Measurements from ENCODE around the gene TMOD3. TPM values are rescaled to one million over a fixed set of nuclear protein-coding genes. Genes with fewer than 3 reads are reported as not detected.
A peak's percentile ranks its signal among the peaks of the same experiment; 100 is the strongest.

TMOD3 gene
- total RNA-seq, 2 experiments from 2014 or later, result 53.6 to 59.2 TPM

DNA sequence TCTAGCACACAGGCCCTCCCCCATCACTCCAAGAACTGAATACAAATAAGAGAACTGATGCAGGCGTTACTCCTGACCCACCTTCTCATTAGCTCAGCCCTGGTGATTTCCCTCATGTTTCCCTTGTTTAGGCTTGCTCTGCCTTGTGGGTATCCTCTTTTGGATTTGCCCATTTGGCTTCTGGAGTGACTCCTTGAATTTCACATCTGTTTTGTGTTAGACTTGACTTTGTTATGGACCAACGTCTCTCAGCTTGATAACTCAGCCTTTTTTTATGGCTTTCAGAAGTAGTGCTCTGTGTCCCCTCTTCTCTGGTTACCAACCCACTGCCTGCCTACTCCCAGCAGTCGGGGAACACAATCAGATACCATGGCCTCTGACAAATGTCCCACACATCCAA lies 11.3 kb upstream of the TMOD3 start:
- no peak for ATAC-seq
- H3K4me3 Mint-ChIP-seq, result no peak overlapping the region
- intact Hi-C loops (cut with micrococcal nuclease), result no loop called here
- no peak overlapping the region for H3K27ac Mint-ChIP-seq
- POLR2A ChIA-PET, result no interaction called here
- H3K27me3 Mint-ChIP-seq, result no peaks in the 10 kb centered on the region
- H3K36me3 Mint-ChIP-seq (ENCODE audit: low read depth), result peaks cover 20% of the 10 kb centered on the region
- CTCF ChIA-PET, result no interaction called here
- H3K4me1 Mint-ChIP-seq (ENCODE audit: low read depth), result no peaks in the 10 kb centered on the region
- peaks cover 22% of the 10 kb centered on the region for H3K9me3 Mint-ChIP-seq
- no peak for DNase-seq
- TF ChIP-seq, protein P1, sequence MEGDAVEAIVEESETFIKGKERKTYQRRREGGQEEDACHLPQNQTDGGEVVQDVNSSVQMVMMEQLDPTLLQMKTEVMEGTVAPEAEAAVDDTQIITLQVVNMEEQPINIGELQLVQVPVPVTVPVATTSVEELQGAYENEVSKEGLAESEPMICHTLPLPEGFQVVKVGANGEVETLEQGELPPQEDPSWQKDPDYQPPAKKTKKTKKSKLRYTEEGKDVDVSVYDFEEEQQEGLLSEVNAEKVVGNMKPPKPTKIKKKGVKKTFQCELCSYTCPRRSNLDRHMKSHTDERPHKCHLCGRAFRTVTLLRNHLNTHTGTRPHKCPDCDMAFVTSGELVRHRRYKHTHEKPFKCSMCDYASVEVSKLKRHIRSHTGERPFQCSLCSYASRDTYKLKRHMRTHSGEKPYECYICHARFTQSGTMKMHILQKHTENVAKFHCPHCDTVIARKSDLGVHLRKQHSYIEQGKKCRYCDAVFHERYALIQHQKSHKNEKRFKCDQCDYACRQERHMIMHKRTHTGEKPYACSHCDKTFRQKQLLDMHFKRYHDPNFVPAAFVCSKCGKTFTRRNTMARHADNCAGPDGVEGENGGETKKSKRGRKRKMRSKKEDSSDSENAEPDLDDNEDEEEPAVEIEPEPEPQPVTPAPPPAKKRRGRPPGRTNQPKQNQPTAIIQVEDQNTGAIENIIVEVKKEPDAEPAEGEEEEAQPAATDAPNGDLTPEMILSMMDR (IDR thresholded peaks at IDR 0.05), result no peak

DNA sequence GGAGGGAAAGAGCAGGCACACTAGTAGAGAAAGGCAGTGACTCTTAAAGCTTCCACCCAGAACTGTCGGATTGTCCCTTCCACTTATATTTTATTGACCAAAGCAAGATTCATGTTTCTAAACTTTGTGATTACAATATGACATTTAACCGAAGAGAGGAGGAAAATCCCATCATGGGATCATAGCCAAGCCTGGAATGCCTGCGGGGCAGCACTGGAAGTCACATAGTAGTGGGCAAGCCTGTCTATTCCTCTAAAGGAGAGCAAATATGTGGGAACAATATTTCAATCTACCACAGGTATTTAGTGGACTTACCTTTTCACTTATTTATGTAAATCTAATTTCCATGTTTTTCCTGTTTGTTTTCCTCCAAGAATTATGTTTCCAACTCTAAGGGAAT lies 3.8 kb upstream of the TMOD3 start:
- no peak for ATAC-seq
- Mint-ChIP-seq H3K4me3 (no peak overlapping the region), H3K9me3 (peaks cover 11% of the 10 kb centered on the region), H3K27me3 (no peaks in the 10 kb centered on the region), H3K36me3 (ENCODE audit: low read depth) (peaks cover 10% of the 10 kb centered on the region), H3K4me1 (ENCODE audit: low read depth) (peaks cover 4% of the 10 kb centered on the region), H3K27ac (no peak overlapping the region)
- TF ChIP-seq, protein P1 (IDR thresholded peaks at IDR 0.05), result no peak
- ChIA-PET POLR2A (no interaction called here), CTCF (interaction anchor here (1.5 to 2.6 kb wide), 2 partner anchors 17 to 49 kb away, joined by 3 to 17 read pairs; no protein-coding TSS in a partner anchor)
- intact Hi-C loops (cut with micrococcal nuclease), result no loop called here
- no peak for DNase-seq

DNA sequence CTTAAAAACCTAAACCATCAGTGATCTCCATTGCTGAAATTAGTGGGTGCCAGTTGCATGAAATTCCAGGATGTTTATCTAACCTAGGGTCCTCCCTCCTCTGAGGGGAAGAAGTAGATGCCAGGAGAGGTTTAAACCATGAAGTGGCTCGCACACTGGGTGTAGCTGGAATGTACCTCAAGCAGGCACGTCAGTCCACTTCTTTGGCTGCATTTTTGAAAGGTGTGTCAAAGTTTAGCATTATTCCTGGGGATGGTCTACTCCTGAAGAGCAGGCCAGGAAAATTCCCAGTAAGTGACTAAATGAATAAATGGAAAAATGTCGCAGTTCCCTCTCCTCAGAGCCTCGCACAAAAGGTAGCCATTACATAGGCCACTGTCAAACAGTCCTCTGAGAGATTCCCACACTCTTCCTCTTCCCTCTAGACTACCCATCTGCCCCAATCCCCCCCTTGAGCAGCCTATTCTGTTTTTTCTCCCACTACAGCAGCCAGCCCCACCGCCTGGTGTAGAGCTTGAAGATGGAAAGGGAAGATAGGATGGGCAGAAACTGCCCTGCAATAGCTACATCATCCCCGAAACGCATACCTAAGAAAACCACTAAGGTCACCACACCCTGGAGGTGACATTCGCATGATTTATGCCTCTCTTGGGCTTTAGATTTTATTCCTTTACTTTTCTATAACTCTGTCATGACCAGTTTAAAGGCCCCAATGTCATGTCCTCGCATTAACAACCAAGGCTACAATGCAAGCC lies 655 bp upstream of the TMOD3 start:
- intact Hi-C loops (cut with micrococcal nuclease), result no loop called here
- ATAC-seq, result no peak
- DNase-seq, result no peak
- no peak overlapping the region for H3K27ac Mint-ChIP-seq
- H3K36me3 Mint-ChIP-seq (ENCODE audit: low read depth), result peaks cover 5% of the 10 kb centered on the region
- CTCF ChIA-PET, result interaction anchor here (1.0 kb wide), 1 partner anchor 10 kb away, joined by 3 read pairs; no protein-coding TSS in a partner anchor
- H3K4me3 Mint-ChIP-seq, result peak overlapping the region; percentile 94
- no peaks in the 10 kb centered on the region for H3K9me3 Mint-ChIP-seq
- peaks cover 29% of the 10 kb centered on the region for H3K4me1 Mint-ChIP-seq (ENCODE audit: low read depth)
- H3K27me3 Mint-ChIP-seq, result no peaks in the 10 kb centered on the region
- POLR2A ChIA-PET, result interaction anchor here (0.8 kb wide), 1 partner anchor 91 kb away, joined by 3 read pairs; the partner anchor contains the start of gene LYSMD2
- TF ChIP-seq, protein P1 (IDR thresholded peaks at IDR 0.05), result no peak

DNA sequence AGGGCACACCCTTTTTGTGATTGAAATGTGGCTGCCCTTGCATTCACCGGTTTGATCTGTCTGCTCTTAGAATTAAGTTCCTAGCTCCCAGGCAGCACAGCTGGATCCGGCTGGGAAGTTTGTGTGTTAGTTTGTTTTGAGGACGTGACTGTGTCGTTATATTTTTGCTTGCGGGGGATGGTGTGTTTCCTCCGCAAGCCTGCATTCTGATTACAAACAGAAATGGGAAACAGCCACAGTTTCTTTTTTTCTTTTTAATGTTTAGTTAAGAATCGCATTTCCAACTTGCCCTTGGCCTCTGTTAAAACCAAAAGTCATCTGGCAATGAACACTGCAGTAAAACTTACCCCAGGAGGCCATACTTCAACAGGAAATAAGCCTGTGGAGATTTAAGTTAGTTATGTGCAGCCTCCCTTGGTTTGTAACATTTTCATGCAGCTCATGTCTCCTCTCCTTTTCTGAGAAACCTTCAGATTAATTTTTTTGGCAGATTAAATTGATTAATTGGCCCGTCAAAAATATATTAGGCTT lies 888 bp downstream of the TMOD3 start:
- H3K36me3 Mint-ChIP-seq (ENCODE audit: low read depth), result peaks cover 5% of the 10 kb centered on the region
- H3K27ac Mint-ChIP-seq, result peak overlapping the region; percentile 91
- intact Hi-C loops (cut with micrococcal nuclease), result loop anchor here (5.0 kb wide), 1 partner anchor 48 kb away; no protein-coding TSS in a partner anchor
- no peaks in the 10 kb centered on the region for H3K27me3 Mint-ChIP-seq
- no peaks in the 10 kb centered on the region for H3K9me3 Mint-ChIP-seq
- TF ChIP-seq, protein P1 (IDR thresholded peaks at IDR 0.05), result no peak
- CTCF ChIA-PET, result interaction anchor here (1.3 kb wide), 1 partner anchor 9 kb away, joined by 3 read pairs; no protein-coding TSS in a partner anchor
- peak overlapping the region; percentile 94 for H3K4me3 Mint-ChIP-seq
- H3K4me1 Mint-ChIP-seq (ENCODE audit: low read depth), result peaks cover 39% of the 10 kb centered on the region
- POLR2A ChIA-PET, result interaction anchor here (0.6 to 1.2 kb wide), 4 partner anchors 8 to 92 kb away, joined by 3 read pairs; no protein-coding TSS in a partner anchor
- DNase-seq (no peak), ATAC-seq (no peak)

DNA sequence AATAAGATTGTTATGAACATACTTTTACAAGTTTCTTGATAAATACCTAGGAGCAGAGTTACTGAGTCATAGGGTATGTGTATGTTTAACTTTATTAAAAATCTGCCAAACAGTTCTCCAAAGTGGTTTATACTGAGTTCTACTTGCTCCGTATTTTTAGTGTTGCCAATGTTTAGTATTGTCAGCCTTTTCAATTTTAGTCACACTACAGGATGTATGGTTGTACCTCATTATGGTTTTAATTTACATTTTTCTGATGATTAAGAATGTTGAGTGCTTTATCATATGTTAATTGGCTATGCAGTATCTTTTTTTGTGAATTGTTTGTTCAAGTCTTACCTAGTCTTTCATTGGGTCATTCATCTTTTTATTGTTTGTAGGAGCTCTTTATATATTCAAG lies 4.3 kb downstream of the TMOD3 start:
- Mint-ChIP-seq H3K27me3 (no peaks in the 10 kb centered on the region), H3K27ac (no peak overlapping the region), H3K4me3 (no peak overlapping the region), H3K4me1 (ENCODE audit: low read depth) (peaks cover 64% of the 10 kb centered on the region), H3K36me3 (ENCODE audit: low read depth) (peaks cover 8% of the 10 kb centered on the region), H3K9me3 (no peaks in the 10 kb centered on the region)
- TF ChIP-seq, protein P1 (IDR thresholded peaks at IDR 0.05), result no peak
- CTCF ChIA-PET, result interaction anchor here (1.3 to 1.5 kb wide), 2 partner anchors 9 to 20 kb away, joined by 3 read pairs; no protein-coding TSS in a partner anchor
- ATAC-seq (peak; percentile 10), DNase-seq (no peak)
- intact Hi-C loops (cut with micrococcal nuclease), result loop anchor here (5.0 kb wide), 1 partner anchor 51 kb away; no protein-coding TSS in a partner anchor
- POLR2A ChIA-PET, result interaction anchor here (0.8 kb wide), 1 partner anchor 9 kb away, joined by 3 read pairs; no protein-coding TSS in a partner anchor

All from activated CD8-positive, alpha-beta T cell treated with anti-CD3 and anti-CD28 coated beads for 36 hours (primary cell).